Psoas muscle (tissue), 8 donors: ENCODE results near the gene LRRC4C. TPM values are rescaled to one million over a fixed set of nuclear protein-coding genes. Genes with fewer than 3 reads are reported as not detected.

ENCODE experiments used
- ATAC-seq, 4 donors: fragments of 200-7000 bp; cut with Tn5 transposase; one replicate each; pipeline ENCODE4 v1.9.1; 2020; ENCODE audit warnings: moderate library complexity in 3 of 4, mild to moderate bottlenecking in 2 of 4
- DNase-seq, 2 donors: peaks; one replicate each; pipeline ENCODE4 v3.0.0-alpha.2; 2020
- H3K27ac ChIP-seq: fragments of 200-600 bp; one replicate; pipeline ENCODE4 v1.8.0; 2022
- H3K27me3 ChIP-seq, 3 donors: fragments of 200-600 bp in 1 of 3; one replicate each; pipeline versions ENCODE4 v1.6.1 to v1.8.0; 2013 to 2022; ENCODE audit warnings: low read length in 2 of 3, mild to moderate bottlenecking in 2 of 3, moderate library complexity in 1 of 3; ENCODE audit not compliant: insufficient read depth in 3 of 3
- H3K36me3 ChIP-seq, 2 donors: fragments of 200-600 bp in 1 of 2; one replicate each; pipeline versions ENCODE4 v1.6.1 to v1.8.0; 2013 to 2022; ENCODE audit warnings: low read depth in 1 of 2, mild to moderate bottlenecking in 1 of 2, moderate library complexity in 1 of 2; ENCODE audit not compliant: insufficient read depth in 1 of 2
- H3K4me1 ChIP-seq: fragments of 200-600 bp; one replicate; pipeline ENCODE4 v1.8.0; 2022
- H3K4me3 ChIP-seq: fragments of 200-600 bp; one replicate; pipeline ENCODE4 v1.8.0; 2022; ENCODE audit warnings: mild to moderate bottlenecking
- H3K9me3 ChIP-seq: fragments of 200-600 bp; one replicate; pipeline ENCODE4 v1.8.0; 2022
- WGBS, 3 donors: extraction: QIAGEN DNeasy Blood & Tissue Kit; methylation state at CpG; one replicate each; pipeline versions ENCODE4 v1.1.6 to v1.1.7; 2013; 5-methylcytosine and 5-hydroxymethylcytosine counted together
- intact Hi-C, 2 donors: fragments of 100-400 bp; cut with DNase I; formaldehyde crosslinking; loops; one replicate each; pipeline versions ENCODE4 v1.11.0 to v1.14.2; 2022
- polyA plus RNA-seq, 3 donors: library from polyadenylated mRNA; stranded (reverse); fragments of 200-250 nt; gene quantifications; one replicate each; pipeline ENCODE4 v1.2.3, GENCODE V29; 2013
- total RNA-seq, 4 donors: library from RNA; stranded (reverse); fragmentation: NEBNext Ultra II Directional in 2 of 4; extraction: Animal tissue kit (Norgen Biotek cat#: 25700) in 2 of 4; gene quantifications; one replicate each; pipeline versions ENCODE4 v1.2.1 to v1.2.4, GENCODE V29; 2021 to 2023
- TF ChIP-seq, protein P1 (sequence below): fragments of 200-600 bp; IDR thresholded peaks from one replicate; pipeline ENCODE4 v1.8.0; 2022; ENCODE audit warnings: antibody characterized with exemption
- donor health status: healthy with polysubstance abuse.
- donor health status: DM: no; HTN: no; CAD: no; lungs with moderate emphysema.
- donor health status: Bipolar disorder and iron deficiency.
- donor health status: healthy.
- donor health status: DM: yes; HTN: yes; CAD: no.
- donor health status: DM: no; HTN: no; CAD: no.
- donor health status: DM: no; HTN: no; CAD: no.
- donor health status: DM: yes; HTN: yes; CAD: no.

Gene LRRC4C
- total and polyA plus RNA-seq, 7 donors: 0.04 to 0.34 (median 0.12) TPM; not detected in 1

DNA sequence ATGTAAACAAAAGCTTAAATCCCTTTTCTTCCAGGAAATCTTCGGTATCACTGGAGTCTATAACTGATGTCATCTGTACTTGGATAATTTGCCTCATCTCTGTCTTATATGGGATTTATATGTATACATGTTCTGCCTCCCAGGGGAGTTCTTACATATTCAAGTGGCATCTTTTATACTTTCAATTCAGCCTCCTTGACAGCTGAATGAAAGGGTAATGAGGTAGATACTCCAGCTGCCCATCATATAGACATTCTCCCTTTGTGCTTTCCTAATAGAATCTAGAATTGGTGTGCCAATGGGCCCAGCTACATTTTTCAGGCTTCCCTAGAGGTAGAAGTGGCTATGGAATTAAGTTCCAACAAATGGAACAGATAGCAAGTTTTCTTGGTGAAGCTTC lies 223.8 kb downstream of the LRRC4C start:
- H3K27ac ChIP-seq: no peak overlapping the region
- 87 to 91% (median 91%) methylated on average over 1 of the region's 1 CpG for WGBS, 3 donors
- TF ChIP-seq, protein P1, sequence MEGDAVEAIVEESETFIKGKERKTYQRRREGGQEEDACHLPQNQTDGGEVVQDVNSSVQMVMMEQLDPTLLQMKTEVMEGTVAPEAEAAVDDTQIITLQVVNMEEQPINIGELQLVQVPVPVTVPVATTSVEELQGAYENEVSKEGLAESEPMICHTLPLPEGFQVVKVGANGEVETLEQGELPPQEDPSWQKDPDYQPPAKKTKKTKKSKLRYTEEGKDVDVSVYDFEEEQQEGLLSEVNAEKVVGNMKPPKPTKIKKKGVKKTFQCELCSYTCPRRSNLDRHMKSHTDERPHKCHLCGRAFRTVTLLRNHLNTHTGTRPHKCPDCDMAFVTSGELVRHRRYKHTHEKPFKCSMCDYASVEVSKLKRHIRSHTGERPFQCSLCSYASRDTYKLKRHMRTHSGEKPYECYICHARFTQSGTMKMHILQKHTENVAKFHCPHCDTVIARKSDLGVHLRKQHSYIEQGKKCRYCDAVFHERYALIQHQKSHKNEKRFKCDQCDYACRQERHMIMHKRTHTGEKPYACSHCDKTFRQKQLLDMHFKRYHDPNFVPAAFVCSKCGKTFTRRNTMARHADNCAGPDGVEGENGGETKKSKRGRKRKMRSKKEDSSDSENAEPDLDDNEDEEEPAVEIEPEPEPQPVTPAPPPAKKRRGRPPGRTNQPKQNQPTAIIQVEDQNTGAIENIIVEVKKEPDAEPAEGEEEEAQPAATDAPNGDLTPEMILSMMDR: no peak
- no peaks in the 10 kb centered on the region for H3K4me1 ChIP-seq
- no peak for DNase-seq
- H3K27me3 ChIP-seq: no peaks in the 10 kb centered on the region
- intact Hi-C loops: no loop called here
- no peak for ATAC-seq
- no peaks in the 10 kb centered on the region for H3K9me3 ChIP-seq
- no peak overlapping the region for H3K4me3 ChIP-seq
- no peaks in the 10 kb centered on the region for H3K36me3 ChIP-seq

DNA sequence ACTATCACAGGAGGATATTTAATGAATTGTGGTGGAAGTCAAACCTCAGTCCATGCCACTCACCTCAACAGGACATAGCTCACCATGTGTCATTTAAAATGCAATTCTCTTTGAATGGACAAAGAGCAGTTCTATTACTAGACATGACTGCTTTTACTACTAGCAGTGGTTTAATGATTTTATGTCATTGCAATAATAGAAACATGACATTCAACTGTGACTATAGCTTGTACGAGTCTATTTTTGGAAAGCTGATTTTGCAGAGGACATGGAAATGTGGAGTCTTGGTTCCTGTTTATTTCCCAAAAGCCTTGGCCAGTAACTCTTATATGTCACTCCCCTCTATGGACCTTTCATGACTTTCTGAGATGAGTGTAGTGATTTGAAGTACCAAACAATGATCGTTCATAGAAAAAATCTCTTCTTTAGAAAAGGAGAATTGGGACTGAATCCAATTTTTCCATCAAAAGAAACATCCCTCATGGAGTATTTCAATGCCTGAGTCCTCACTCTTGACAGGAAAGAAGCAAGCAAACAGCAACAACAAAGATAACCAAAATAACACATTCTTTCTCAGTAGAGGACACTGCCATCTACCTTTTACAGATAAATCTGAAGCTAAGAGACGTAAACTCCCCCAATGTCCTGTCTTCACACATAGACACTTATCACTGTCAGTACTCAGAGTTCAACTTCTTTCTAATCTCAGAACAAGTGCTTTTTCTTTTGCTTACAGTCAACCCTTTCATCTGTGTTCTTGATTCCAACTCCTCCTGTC lies 233.4 kb downstream of the LRRC4C start:
- DNase-seq (no peak), ATAC-seq (no peak)
- intact Hi-C loops: no loop called here
- H3K4me3 ChIP-seq: no peak overlapping the region
- H3K36me3 ChIP-seq: no peaks in the 10 kb centered on the region
- TF ChIP-seq, protein P1: no peak
- H3K27me3 ChIP-seq: no peaks in the 10 kb centered on the region
- no peak overlapping the region for H3K27ac ChIP-seq
- no peaks in the 10 kb centered on the region for H3K9me3 ChIP-seq
- WGBS, 3 donors: 67 to 74% (median 70%) methylated on average over 3 of the region's 3 CpGs
- no peaks in the 10 kb centered on the region for H3K4me1 ChIP-seq

DNA sequence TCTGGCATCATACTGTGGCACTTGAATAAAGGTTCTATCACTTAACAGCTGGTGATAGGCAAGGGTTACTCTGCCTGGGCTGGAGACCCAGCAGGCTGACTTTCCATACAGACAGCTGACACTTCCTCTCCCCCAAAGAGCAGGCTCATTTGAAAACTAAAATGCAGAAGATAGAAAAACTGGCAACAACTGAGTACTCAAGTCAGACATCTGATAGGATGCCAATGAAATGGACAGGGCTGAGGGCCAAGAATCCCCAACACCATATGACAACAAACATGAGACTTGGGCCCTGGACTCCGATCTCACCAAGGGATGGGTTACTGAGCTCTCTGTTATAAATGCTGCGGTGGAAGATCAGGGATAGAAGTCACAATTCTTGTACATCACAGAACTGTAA lies 237.2 kb downstream of the LRRC4C start:
- TF ChIP-seq, protein P1: no peak
- no peaks in the 10 kb centered on the region for H3K4me1 ChIP-seq
- H3K27me3 ChIP-seq: no peaks in the 10 kb centered on the region
- WGBS, 3 donors: 65 to 77% (median 71%) methylated on average over 2 of the region's 2 CpGs
- DNase-seq (no peak), ATAC-seq (no peak)
- intact Hi-C loops: no loop called here
- H3K9me3 ChIP-seq: no peaks in the 10 kb centered on the region
- no peaks in the 10 kb centered on the region for H3K36me3 ChIP-seq
- H3K4me3 ChIP-seq: no peak overlapping the region
- H3K27ac ChIP-seq: no peak overlapping the region

DNA sequence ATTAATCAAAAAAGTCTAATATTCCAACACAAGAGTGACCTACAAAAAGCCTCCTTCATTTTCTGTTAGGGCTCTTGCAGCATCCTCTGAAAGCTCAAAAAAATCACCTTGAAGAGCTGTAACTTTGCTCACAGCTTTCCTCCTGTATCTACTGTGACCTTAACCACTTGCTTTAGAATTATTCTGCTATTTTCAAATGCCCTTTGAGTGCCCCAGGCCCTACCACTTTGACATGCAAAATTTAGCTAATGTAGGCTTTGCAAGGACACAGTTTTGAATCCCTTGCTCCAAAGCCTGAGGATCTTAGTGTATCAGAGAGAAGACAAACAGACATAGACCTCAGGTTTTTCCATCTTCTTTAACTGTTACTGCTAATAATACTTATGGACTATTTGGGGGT lies 253.1 kb downstream of the LRRC4C start:
- intact Hi-C loops: no loop called here
- Histone ChIP-seq H3K4me3 (no peak overlapping the region), H3K9me3 (no peaks in the 10 kb centered on the region), H3K27ac (no peak overlapping the region), H3K36me3 (no peaks in the 10 kb centered on the region), H3K27me3 (no peaks in the 10 kb centered on the region), H3K4me1 (no peaks in the 10 kb centered on the region)
- DNase-seq (no peak), ATAC-seq (no peak)
- TF ChIP-seq, protein P1: no peak

DNA sequence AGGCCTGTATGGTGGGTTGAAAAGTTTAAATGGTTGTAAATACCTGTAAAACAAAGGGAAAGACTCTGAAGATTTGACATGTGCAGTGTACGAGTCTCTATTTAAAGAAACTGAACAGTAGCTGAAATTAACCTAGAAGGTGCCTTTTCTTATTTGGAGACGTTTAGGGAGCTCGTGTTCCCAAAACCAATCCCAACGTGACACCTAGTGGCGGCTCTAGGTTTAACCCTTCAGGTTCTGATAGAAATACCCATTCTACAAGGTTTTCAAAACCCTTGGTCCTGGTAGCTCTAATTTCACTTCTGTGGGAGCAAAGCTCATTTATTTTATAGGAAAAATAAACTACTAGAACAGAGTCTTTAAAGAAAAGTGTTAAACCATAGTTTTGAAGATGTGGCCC lies 258.3 kb downstream of the LRRC4C start:
- WGBS, 3 donors: 0 to 1% (median 1%) methylated on average over 5 of the region's 5 CpGs
- H3K9me3 ChIP-seq: no peaks in the 10 kb centered on the region
- no peak overlapping the region for H3K4me3 ChIP-seq
- H3K27ac ChIP-seq: no peak overlapping the region
- intact Hi-C loops: no loop called here
- no peaks in the 10 kb centered on the region for H3K4me1 ChIP-seq
- ATAC-seq: no peak
- TF ChIP-seq, protein P1: no peak
- no peak for DNase-seq
- no peaks in the 10 kb centered on the region for H3K27me3 ChIP-seq
- no peaks in the 10 kb centered on the region for H3K36me3 ChIP-seq
